Loucy (cell line): ENCODE data around the gene MBNL1.

Source experiments
- H2AFZ ChIP-seq: fragments of 200-600 bp; sonication (generic); 2 replicates; pipeline ENCODE4 v1.6.0; 2016; ENCODE audit warnings: antibody characterized with exemption, mild to moderate bottlenecking, low read length, moderate library complexity
- H3F3A ChIP-seq: fragments of 200-600 bp; 2 replicates; pipeline ENCODE4 v1.6.0; 2016; ENCODE audit warnings: antibody characterized with exemption, low read depth, mild to moderate bottlenecking
- H3K27me3 ChIP-seq: fragments of 200-600 bp; sonication (generic); 2 replicates; pipeline ENCODE4 v1.6.1; 2014; ENCODE audit warnings: low read length, mild to moderate bottlenecking; ENCODE audit not compliant: insufficient read depth, poor library complexity, severe bottlenecking
- H3K36me3 ChIP-seq: fragments of 200-600 bp; sonication (generic); 2 replicates; pipeline ENCODE4 v1.6.1; 2016; ENCODE audit warnings: low read length; ENCODE audit not compliant: insufficient read depth
- H3K4me1 ChIP-seq: fragments of 200-600 bp; sonication (generic); 2 replicates; pipeline ENCODE4 v1.5.1; 2014; ENCODE audit warnings: low read length, mild to moderate bottlenecking; ENCODE audit not compliant: insufficient read depth, poor library complexity, severe bottlenecking
- H3K4me2 ChIP-seq: fragments of 200-600 bp; sonication (generic); 2 replicates; pipeline ENCODE4 v1.6.0; 2014; ENCODE audit warnings: antibody characterized with exemption, low read length, low read depth, mild to moderate bottlenecking; ENCODE audit not compliant: poor library complexity, severe bottlenecking
- H3K4me3 ChIP-seq: fragments of 200-600 bp; sonication (generic); 2 replicates; pipeline ENCODE4 v1.5.1; 2014; ENCODE audit warnings: low read length, mild to moderate bottlenecking, mixed read lengths; ENCODE audit not compliant: poor library complexity, severe bottlenecking
- H3K79me2 ChIP-seq: fragments of 200-600 bp; sonication (generic); 2 replicates; pipeline ENCODE4 v1.6.1; 2014; ENCODE audit warnings: low read length; ENCODE audit not compliant: insufficient read depth
- H3K9ac ChIP-seq: fragments of 200-600 bp; sonication (generic); 2 replicates; pipeline ENCODE4 v1.6.0; 2014; ENCODE audit warnings: mild to moderate bottlenecking, low read depth, low read length, moderate library complexity; ENCODE audit not compliant: poor library complexity, severe bottlenecking
- H3K9me2 ChIP-seq: fragments of 200-600 bp; sonication (generic); replicated peaks from 2 replicates; pipeline ENCODE4 v1.6.1; 2016; ENCODE audit warnings: low read depth, low read length, mixed read lengths
- H3K9me3 ChIP-seq: fragments of 200-600 bp; sonication (generic); 2 replicates; pipeline ENCODE4 v1.6.1; 2014; ENCODE audit warnings: mild to moderate bottlenecking, antibody characterized with exemption, low read length, low read depth; ENCODE audit not compliant: insufficient read depth
- H4K20me1 ChIP-seq: fragments of 200-600 bp; sonication (generic); 2 replicates; pipeline ENCODE4 v1.6.0; 2014; ENCODE audit warnings: antibody characterized with exemption, low read length, mild to moderate bottlenecking; ENCODE audit not compliant: insufficient read depth, poor library complexity, severe bottlenecking
- CTCF ChIP-seq: fragments of 200-600 bp; sonication (generic); conservative IDR thresholded peaks from 2 replicates; pipeline ENCODE4 v1.5.1; 2014; ENCODE audit warnings: mild to moderate bottlenecking, antibody characterized with exemption, low read length
- EZH2phosphoT487 ChIP-seq: fragments of 200-600 bp; IDR thresholded peaks from 2 replicates; pipeline ENCODE4 v1.6.1; 2018; ENCODE audit warnings: antibody characterized with exemption, mild to moderate bottlenecking, moderate library complexity, borderline replicate concordance

MBNL1 gene

DNA sequence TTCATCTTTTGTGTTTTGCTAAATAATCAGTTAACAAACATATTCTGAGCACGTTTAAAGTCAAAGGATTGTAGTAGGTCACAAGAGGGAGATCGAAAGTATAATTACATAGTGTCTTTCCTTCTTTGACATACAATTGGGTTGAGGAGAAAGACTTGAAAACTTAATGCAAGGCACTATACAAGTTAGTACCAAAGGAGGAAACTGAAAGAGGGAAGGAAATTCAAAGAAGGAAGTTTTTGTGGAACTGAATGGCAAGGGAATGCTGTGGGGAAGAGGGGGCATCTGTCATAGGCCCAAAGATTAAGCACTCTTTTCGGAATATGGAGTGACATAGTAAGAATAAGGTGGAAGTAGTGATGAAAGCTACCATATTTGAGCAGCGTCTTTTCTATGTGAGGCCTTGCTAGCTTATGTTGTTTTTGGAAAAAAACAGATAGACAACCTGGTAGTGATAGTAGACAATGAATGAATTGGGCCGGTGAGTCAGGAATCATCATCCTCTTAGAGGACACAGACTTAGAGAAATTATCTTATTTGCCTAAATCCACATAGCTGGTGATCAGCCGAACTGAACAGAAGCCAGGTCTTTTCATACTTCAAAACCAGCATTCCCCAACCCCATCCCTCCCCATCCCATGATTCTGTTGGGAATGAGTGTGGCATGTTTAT lies 10.2 kb downstream of the MBNL1 start:
- Histone ChIP-seq H3K4me1 (peaks cover 80% of the 10 kb centered on the region), H3F3A (no peaks in the 10 kb centered on the region), H3K79me2 (peaks cover 100% of the 10 kb centered on the region), H3K9me2 (no peaks in the 10 kb centered on the region), H3K36me3 (no peaks in the 10 kb centered on the region), H4K20me1 (peaks cover 100% of the 10 kb centered on the region), H2AFZ (no peak overlapping the region), H3K4me3 (peak overlapping the region; percentile 36), H3K9me3 (no peaks in the 10 kb centered on the region), H3K9ac (peak overlapping the region; percentile 5), H3K4me2 (peak overlapping the region; percentile 89), H3K27me3 (no peaks in the 10 kb centered on the region)
- TF ChIP-seq EZH2phosphoT487 (no peak), CTCF (no peak)

GRCh38 chr3:152279479-152279878 lies 10.8 kb downstream of the MBNL1 start:
- TF ChIP-seq EZH2phosphoT487 (no peak), CTCF (no peak)
- peaks cover 79% of the 10 kb centered on the region for H3K4me1 ChIP-seq
- peak overlapping the region; percentile 89 for H3K4me2 ChIP-seq
- no peaks in the 10 kb centered on the region for H3K9me2 ChIP-seq
- H3K27me3 ChIP-seq = no peaks in the 10 kb centered on the region
- no peak overlapping the region for H2AFZ ChIP-seq
- H4K20me1 ChIP-seq = peaks cover 100% of the 10 kb centered on the region
- peaks cover 100% of the 10 kb centered on the region for H3K79me2 ChIP-seq
- no peaks in the 10 kb centered on the region for H3K36me3 ChIP-seq
- H3F3A ChIP-seq = peaks cover 3% of the 10 kb centered on the region; the same call in 1 of the 2 replicates
- no peaks in the 10 kb centered on the region for H3K9me3 ChIP-seq
- H3K4me3 ChIP-seq = peak overlapping the region; percentile 36
- H3K9ac ChIP-seq = no peak overlapping the region

DNA sequence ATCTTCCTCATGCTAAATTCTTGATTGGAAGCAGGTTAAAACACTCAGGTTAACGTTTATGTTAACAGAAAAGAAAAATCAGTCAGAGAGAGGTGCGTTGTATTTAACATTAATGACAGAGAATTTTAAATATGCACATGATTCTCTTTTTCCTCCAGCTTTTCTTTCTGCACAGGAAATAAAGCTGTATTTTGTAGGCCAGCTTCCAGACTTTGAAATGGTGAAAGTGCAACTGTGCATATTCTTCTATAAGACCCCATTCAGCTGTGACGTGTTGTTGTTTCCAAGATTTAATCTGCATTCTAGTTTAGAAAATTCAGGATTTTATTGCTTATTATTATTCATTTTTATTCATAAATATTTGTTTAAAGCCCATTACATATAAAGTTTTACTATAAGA lies 11.8 kb downstream of the MBNL1 start:
- no peak overlapping the region for H3K9ac ChIP-seq
- peaks cover 81% of the 10 kb centered on the region for H3K4me1 ChIP-seq
- peaks cover 100% of the 10 kb centered on the region for H4K20me1 ChIP-seq
- peak overlapping the region; percentile 36 for H3K4me3 ChIP-seq
- no peaks in the 10 kb centered on the region for H3K9me3 ChIP-seq
- no peaks in the 10 kb centered on the region for H3K9me2 ChIP-seq
- H3K79me2 ChIP-seq = peaks cover 100% of the 10 kb centered on the region
- no peak for TF ChIP-seq CTCF
- no peak for TF ChIP-seq EZH2phosphoT487
- H3K27me3 ChIP-seq = no peaks in the 10 kb centered on the region
- H2AFZ ChIP-seq = no peak overlapping the region
- peak overlapping the region; percentile 89 for H3K4me2 ChIP-seq
- peaks cover 9% of the 10 kb centered on the region; the same call in 1 of the 2 replicates for H3F3A ChIP-seq
- no peaks in the 10 kb centered on the region for H3K36me3 ChIP-seq
